ENCODE data around the gene TXNRD1. TPM values are rescaled to one million over a fixed set of nuclear protein-coding genes. Genes with fewer than 3 reads are reported as not detected.
"Not testable (repeated sequence)": the region's sequence is repeated elsewhere in the genome, so short reads cannot be mapped to it uniquely, and the experiment has no call there.

TXNRD1 gene
- total RNA-seq, 2 donors from 2014 or later, result 87.6 to 115 TPM

GRCh38 chr12:104290855-104291254 lies 75.3 kb downstream of the TXNRD1 start:
- Histone ChIP-seq H3K4me3 (no peak overlapping the region), H3K27ac (no peak overlapping the region), H3K27me3 (replicated peaks; ENCODE audit: insufficient read depth) (no peaks in the 10 kb centered on the region), H3K9me3 (no peaks in the 10 kb centered on the region), H3K36me3 (no peaks in the 10 kb centered on the region), H3K4me1 (replicated peaks) (peaks cover 6% of the 10 kb centered on the region)
- intact Hi-C loops (cut with DNase I), result no loop called here
- 95% methylated on average over 5 of the region's 5 CpGs for WGBS
- no peak for DNase-seq (ENCODE audit: low spot score)
- TF ChIP-seq CTCF (IDR thresholded peaks at IDR 0.05), result no peak
- TF ChIP-seq POLR2A (IDR thresholded peaks at IDR 0.05), result no peak
- no peak for TF ChIP-seq POLR2AphosphoS5 (IDR thresholded peaks at IDR 0.05)

GRCh38 chr12:104291867-104292524 lies 76.4 kb downstream of the TXNRD1 start:
- H3K4me3 ChIP-seq, result no peak overlapping the region
- DNase-seq (ENCODE audit: low spot score), result no peak
- TF ChIP-seq POLR2AphosphoS5 (IDR thresholded peaks at IDR 0.05) (no peak), POLR2A (IDR thresholded peaks at IDR 0.05) (no peak), CTCF (IDR thresholded peaks at IDR 0.05) (no peak)
- H3K4me1 ChIP-seq (replicated peaks), result peaks cover 6% of the 10 kb centered on the region
- H3K27me3 ChIP-seq (replicated peaks; ENCODE audit: insufficient read depth), result no peaks in the 10 kb centered on the region
- intact Hi-C loops (cut with DNase I), result no loop called here
- WGBS, result 55% methylated on average over 5 of the region's 5 CpGs
- no peaks in the 10 kb centered on the region for H3K36me3 ChIP-seq
- no peak overlapping the region for H3K27ac ChIP-seq
- H3K9me3 ChIP-seq, result no peaks in the 10 kb centered on the region

GRCh38 chr12:104292872-104293794 lies 77.6 kb downstream of the TXNRD1 start:
- no peaks in the 10 kb centered on the region for H3K27me3 ChIP-seq (replicated peaks; ENCODE audit: insufficient read depth)
- no peak for DNase-seq (ENCODE audit: low spot score)
- no peak overlapping the region for H3K4me3 ChIP-seq
- intact Hi-C loops (cut with DNase I), result no loop called here
- WGBS, result 95% methylated on average over 12 of the region's 12 CpGs
- H3K27ac ChIP-seq, result no peak overlapping the region
- no peaks in the 10 kb centered on the region for H3K36me3 ChIP-seq
- no peaks in the 10 kb centered on the region for H3K9me3 ChIP-seq
- H3K4me1 ChIP-seq (replicated peaks), result peaks cover 6% of the 10 kb centered on the region
- TF ChIP-seq POLR2AphosphoS5 (IDR thresholded peaks at IDR 0.05) (no peak), CTCF (IDR thresholded peaks at IDR 0.05) (no peak), POLR2A (IDR thresholded peaks at IDR 0.05) (no peak)

- DNase-seq (ENCODE audit: low spot score); H3K27me3 ChIP-seq (replicated peaks; ENCODE audit: insufficient read depth); H3K9me3 ChIP-seq; H3K4me1 ChIP-seq (replicated peaks); H3K27ac ChIP-seq; H3K36me3 ChIP-seq; H3K4me3 ChIP-seq; intact Hi-C loops (cut with DNase I): not testable (repeated sequence)
- 59% methylated on average over 17 of the region's 17 CpGs for WGBS
Observed at GRCh38 chr12:104294158-104294859, 78.7 kb downstream of the TXNRD1 start.

Measured in prostate gland (tissue), 2 donors.